ENCODE measurements around the gene SMC1A.

Gene SMC1A

GRCh38 chrX:53442322-53442631 lies 19.8 kb upstream of the SMC1A start:
- H3K4me3 ChIP-seq, result no peak overlapping the region
- TF ChIP-seq FOXP2 (optimal IDR thresholded peaks at IDR 0.05; ENCODE audit: control extremely low read depth, extremely low read length, insufficient read depth) (no peak), EZH2 (IDR thresholded peaks at IDR 0.05) (no peak), POLR2AphosphoS5 (IDR thresholded peaks at IDR 0.05; ENCODE audit: borderline replicate concordance, low read depth, low read length) (no peak)
- H3K9ac ChIP-seq (ENCODE audit: insufficient read length), result no peak overlapping the region
- no peak for DNase-seq (ENCODE audit: low read depth, low spot score)
- no peaks in the 10 kb centered on the region for H3K36me3 ChIP-seq (ENCODE audit: insufficient read depth, low read length)
- no peaks in the 10 kb centered on the region for H3K9me3 ChIP-seq (ENCODE audit: low read depth, low read length)
- H3K27ac ChIP-seq, result no peak overlapping the region

- no peaks in the 10 kb centered on the region for H3K9me3 ChIP-seq (ENCODE audit: low read depth, low read length)
- TF ChIP-seq EZH2 (IDR thresholded peaks at IDR 0.05), result no peak
- TF ChIP-seq FOXP2 (optimal IDR thresholded peaks at IDR 0.05; ENCODE audit: control extremely low read depth, extremely low read length, insufficient read depth), result no peak
- TF ChIP-seq POLR2AphosphoS5 (IDR thresholded peaks at IDR 0.05; ENCODE audit: borderline replicate concordance, low read depth, low read length), result no peak
- no peak overlapping the region for H3K27ac ChIP-seq
- no peak overlapping the region for H3K4me3 ChIP-seq
- no peaks in the 10 kb centered on the region for H3K36me3 ChIP-seq (ENCODE audit: insufficient read depth, low read length)
- no peak overlapping the region for H3K9ac ChIP-seq (ENCODE audit: insufficient read length)
- no peak for DNase-seq (ENCODE audit: low read depth, low spot score)
These were observed 19.3 kb upstream of the SMC1A start for GRCh38 chrX:53441531-53442321.

GRCh38 chrX:53440621-53441517 lies 18.4 kb upstream of the SMC1A start:
- H3K36me3 ChIP-seq (ENCODE audit: insufficient read depth, low read length), result no peaks in the 10 kb centered on the region
- H3K9me3 ChIP-seq (ENCODE audit: low read depth, low read length), result no peaks in the 10 kb centered on the region
- H3K9ac ChIP-seq (ENCODE audit: insufficient read length), result no peak overlapping the region
- DNase-seq (ENCODE audit: low read depth, low spot score), result no peak
- H3K4me3 ChIP-seq, result no peak overlapping the region; the same call in 1 of the 2 replicates
- TF ChIP-seq POLR2AphosphoS5 (IDR thresholded peaks at IDR 0.05; ENCODE audit: borderline replicate concordance, low read depth, low read length) (no peak), FOXP2 (optimal IDR thresholded peaks at IDR 0.05; ENCODE audit: control extremely low read depth, extremely low read length, insufficient read depth) (no peak)
- H3K27ac ChIP-seq, result no peak overlapping the region

GRCh38 chrX:53440101-53440500 lies 17.6 kb upstream of the SMC1A start:
- Histone ChIP-seq H3K27ac (no peak overlapping the region), H3K9ac (ENCODE audit: insufficient read length) (no peak overlapping the region), H3K9me3 (ENCODE audit: low read depth, low read length) (no peaks in the 10 kb centered on the region), H3K4me3 (no peak overlapping the region), H3K36me3 (ENCODE audit: insufficient read depth, low read length) (no peaks in the 10 kb centered on the region)
- TF ChIP-seq FOXP2 (optimal IDR thresholded peaks at IDR 0.05; ENCODE audit: control extremely low read depth, extremely low read length, insufficient read depth) (no peak), POLR2AphosphoS5 (IDR thresholded peaks at IDR 0.05; ENCODE audit: borderline replicate concordance, low read depth, low read length) (no peak), EZH2 (IDR thresholded peaks at IDR 0.05) (no peak)
- no peak for DNase-seq (ENCODE audit: low read depth, low spot score)

GRCh38 chrX:53438832-53439230 lies 16.4 kb upstream of the SMC1A start:
- DNase-seq (ENCODE audit: low read depth, low spot score), result no peak
- Histone ChIP-seq H3K27ac (no peak overlapping the region), H3K4me3 (no peak overlapping the region), H3K9me3 (ENCODE audit: low read depth, low read length) (no peaks in the 10 kb centered on the region), H3K36me3 (ENCODE audit: insufficient read depth, low read length) (no peaks in the 10 kb centered on the region), H3K9ac (ENCODE audit: insufficient read length) (no peak overlapping the region)
- TF ChIP-seq POLR2AphosphoS5 (IDR thresholded peaks at IDR 0.05; ENCODE audit: borderline replicate concordance, low read depth, low read length) (no peak), FOXP2 (optimal IDR thresholded peaks at IDR 0.05; ENCODE audit: control extremely low read depth, extremely low read length, insufficient read depth) (no peak), EZH2 (IDR thresholded peaks at IDR 0.05) (no peak)

- TF ChIP-seq EZH2 (IDR thresholded peaks at IDR 0.05), result no peak
- no peak for TF ChIP-seq POLR2AphosphoS5 (IDR thresholded peaks at IDR 0.05; ENCODE audit: borderline replicate concordance, low read depth, low read length)
- no peak for TF ChIP-seq FOXP2 (optimal IDR thresholded peaks at IDR 0.05; ENCODE audit: control extremely low read depth, extremely low read length, insufficient read depth)
- no peak overlapping the region for H3K27ac ChIP-seq
- DNase-seq (ENCODE audit: low read depth, low spot score), result no peak
- H3K4me3 ChIP-seq, result no peak overlapping the region
- H3K9ac ChIP-seq (ENCODE audit: insufficient read length), result no peak overlapping the region
- H3K36me3 ChIP-seq (ENCODE audit: insufficient read depth, low read length), result no peaks in the 10 kb centered on the region
- no peaks in the 10 kb centered on the region for H3K9me3 ChIP-seq (ENCODE audit: low read depth, low read length)
These were observed 15.8 kb upstream of the SMC1A start for GRCh38 chrX:53438174-53438831.

- H3K9me3 ChIP-seq (ENCODE audit: low read depth, low read length), result no peaks in the 10 kb centered on the region
- H3K27ac ChIP-seq, result no peak overlapping the region
- TF ChIP-seq FOXP2 (optimal IDR thresholded peaks at IDR 0.05; ENCODE audit: control extremely low read depth, extremely low read length, insufficient read depth) (no peak), POLR2AphosphoS5 (IDR thresholded peaks at IDR 0.05; ENCODE audit: borderline replicate concordance, low read depth, low read length) (no peak), EZH2 (IDR thresholded peaks at IDR 0.05) (no peak)
- H3K36me3 ChIP-seq (ENCODE audit: insufficient read depth, low read length), result no peaks in the 10 kb centered on the region; the same call in 1 of the 2 replicates
- DNase-seq (ENCODE audit: low read depth, low spot score), result no peak
- H3K9ac ChIP-seq (ENCODE audit: insufficient read length), result no peak overlapping the region
- no peak overlapping the region for H3K4me3 ChIP-seq
These were observed 14.8 kb upstream of the SMC1A start for GRCh38 chrX:53437206-53437605.

GRCh38 chrX:53435997-53436396 lies 13.5 kb upstream of the SMC1A start:
- DNase-seq (ENCODE audit: low read depth, low spot score), result no peak
- no peak for TF ChIP-seq FOXP2 (optimal IDR thresholded peaks at IDR 0.05; ENCODE audit: control extremely low read depth, extremely low read length, insufficient read depth)
- TF ChIP-seq POLR2AphosphoS5 (IDR thresholded peaks at IDR 0.05; ENCODE audit: borderline replicate concordance, low read depth, low read length), result no peak
- TF ChIP-seq EZH2 (IDR thresholded peaks at IDR 0.05), result no peak
- Histone ChIP-seq H3K27ac (no peak overlapping the region), H3K9ac (ENCODE audit: insufficient read length) (no peak overlapping the region), H3K36me3 (ENCODE audit: insufficient read depth, low read length) (no peaks in the 10 kb centered on the region; the same call in 1 of the 2 replicates), H3K4me3 (no peak overlapping the region), H3K9me3 (ENCODE audit: low read depth, low read length) (no peaks in the 10 kb centered on the region)
